H1 (cell line): ENCODE measurements around the gene PTPN9. TPM values are rescaled to one million over a fixed set of nuclear protein-coding genes. Genes with fewer than 3 reads are reported as not detected.

Experiments used
- ATF2 ChIP-seq: IDR thresholded peaks from 2 replicates; pipeline ENCODE4 v1.6.1; 2012; ENCODE audit warnings: low read length, inconsistent platforms
- CEBPB ChIP-seq: IDR thresholded peaks from 2 replicates; pipeline ENCODE4 v1.6.1; 2012; ENCODE audit warnings: low read depth, low read length
- SIX5 ChIP-seq: IDR thresholded peaks from 2 replicates; pipeline ENCODE4 v1.6.1; 2011; ENCODE audit warnings: mild to moderate bottlenecking, low read depth, low read length
- TCF12 ChIP-seq: IDR thresholded peaks from 2 replicates; pipeline ENCODE4 v1.6.1; 2011; ENCODE audit warnings: low read depth, mild to moderate bottlenecking, low read length
- ZNF274 ChIP-seq: IDR thresholded peaks from 2 replicates; pipeline ENCODE4 v1.7.0; 2012; ENCODE audit warnings: low read length, borderline replicate concordance; ENCODE audit errors: extremely low read depth
- polyA plus RNA-seq, 7 experiments: library from polyadenylated mRNA; depleted of rRNA in 3 of 7; stranded (reverse) in 5 of 7; unstranded in 2 of 7; fragments of >200 nt in 5 of 7; fragments of 200-250 nt in 2 of 7; gene quantifications; 1 replicate in 5 of 7; 2 replicates in 1 of 7; 4 replicates in 1 of 7; pipeline versions ENCODE4 v1.2.1 to v1.2.3, GENCODE V29; 2011 to 2013; ENCODE audit warnings: missing spikeins in 2 of 7, mixed read lengths in 2 of 7
- total RNA-seq: library from RNA; stranded (reverse); fragmentation: NEBNext Ultra II Directional; extraction: Animal tissue kit (Norgen Biotek cat#: 25700); gene quantifications from 2 replicates; pipeline ENCODE4 v1.2.1, GENCODE V29; 2021

The PTPN9 gene
- total and polyA plus RNA-seq, 2 of the 8 experiments (the other 6 are each of a cell fraction or from before 2014, with no cell fraction given), result 46.6 to 57.4 TPM

GRCh38 chr15:75599401-75599800 lies 20.3 kb upstream of the PTPN9 start (continued):
- TF ChIP-seq ATF2 (no peak), SIX5 (no peak), TCF12 (no peak), ZNF274 (no peak), CEBPB (no peak)
- TF ChIP-seq, all 59 proteins: peak for 0
